Lower leg skin (tissue), 4 donors: Measurements from ENCODE around the gene UBAC2. TPM values are rescaled to one million over a fixed set of nuclear protein-coding genes. Genes with fewer than 3 reads are reported as not detected.
A peak's percentile ranks its signal among the peaks of the same experiment; 100 is the strongest.

Source experiments
- DNase-seq, 2 donors: peaks; one replicate each; pipeline ENCODE4 v3.0.0-alpha.2; 2019; ENCODE audit warnings: low spot score in 2 of 2
- H3K4me3 ChIP-seq: fragments of 200-600 bp; sonication (generic); 2 replicates; pipeline ENCODE4 v1.5.1; 2017; ENCODE audit warnings: mild to moderate bottlenecking, low read depth; ENCODE audit not compliant: poor library complexity, severe bottlenecking
- CTCF ChIP-seq, 3 donors: fragments of 450-650 bp; IDR thresholded peaks; one replicate each; pipeline ENCODE4 v1.5.1; 2016; ENCODE audit warnings: antibody characterized with exemption in 3 of 3, mild to moderate bottlenecking in 3 of 3, moderate library complexity in 2 of 3
- POLR2A ChIP-seq, 2 donors: fragments of 450-650 bp; IDR thresholded peaks; one replicate each; pipeline ENCODE4 v1.6.1; 2016 to 2017; ENCODE audit warnings: antibody characterized with exemption in 2 of 2, mild to moderate bottlenecking in 1 of 2, moderate library complexity in 1 of 2
- WGBS, 2 donors: methylation state at CpG; one replicate each; pipeline ENCODE4 v1.1.5; 2018; 5-methylcytosine and 5-hydroxymethylcytosine counted together
- intact Hi-C: fragments of 100-400 bp; cut with DNase I; formaldehyde crosslinking; loops from one replicate; pipeline ENCODE4 v1.15.0; 2023; ENCODE audit warnings: low total_unique reads
- total RNA-seq, 4 donors: library from RNA; depleted of rRNA; stranded (reverse); fragments of >200 nt; gene quantifications; one replicate each; pipeline ENCODE4 v1.1.0, GENCODE V29; 2016

UBAC2 gene
- total RNA-seq, 4 donors from 2014 or later: 94.8 to 125 (median 106) TPM

DNA sequence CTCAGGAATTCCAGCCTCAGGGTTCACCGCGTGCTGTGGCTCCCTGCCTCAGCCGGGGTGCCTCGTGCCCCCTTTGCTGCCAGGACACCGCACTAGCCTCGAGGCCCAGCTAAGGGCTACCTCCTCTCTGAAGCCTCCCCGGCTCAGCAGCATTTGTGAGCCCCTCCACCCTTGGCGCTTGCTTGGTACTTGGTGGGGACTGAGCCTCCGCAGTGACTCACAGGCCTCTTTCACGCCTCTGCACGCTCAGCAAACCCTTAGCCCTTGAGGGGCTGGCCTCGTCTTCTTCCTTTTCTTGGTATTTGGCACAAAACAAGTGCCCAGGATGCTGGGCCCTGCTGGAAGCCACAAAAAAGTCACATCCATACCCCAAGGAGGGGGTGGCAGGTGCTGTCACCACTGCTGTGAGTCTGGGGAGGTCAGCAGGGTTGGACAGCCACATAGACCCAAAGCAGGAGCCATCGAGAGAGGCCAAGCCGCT lies 215.2 kb downstream of the UBAC2 start:
- TF ChIP-seq POLR2A (IDR thresholded peaks at IDR 0.05): no peak
- no peak for TF ChIP-seq CTCF (IDR thresholded peaks at IDR 0.05)
- peak in 1 of 2 donors; percentile 84 for DNase-seq
- WGBS, 2 donors: 74 to 87% methylated on average over 14 of the region's 14 CpGs
- intact Hi-C loops: no loop called here
- no peak overlapping the region for H3K4me3 ChIP-seq

GRCh38 chr13:99416411-99417121 lies 215.9 kb downstream of the UBAC2 start:
- no peak overlapping the region for H3K4me3 ChIP-seq
- peak in 1 of 2 donors; percentile 59 for DNase-seq
- TF ChIP-seq CTCF (IDR thresholded peaks at IDR 0.05) (no peak), POLR2A (IDR thresholded peaks at IDR 0.05) (no peak)
- intact Hi-C loops: no loop called here
- 76 to 88% methylated on average over 22 to 24 of the region's 24 CpGs for WGBS, 2 donors

DNA sequence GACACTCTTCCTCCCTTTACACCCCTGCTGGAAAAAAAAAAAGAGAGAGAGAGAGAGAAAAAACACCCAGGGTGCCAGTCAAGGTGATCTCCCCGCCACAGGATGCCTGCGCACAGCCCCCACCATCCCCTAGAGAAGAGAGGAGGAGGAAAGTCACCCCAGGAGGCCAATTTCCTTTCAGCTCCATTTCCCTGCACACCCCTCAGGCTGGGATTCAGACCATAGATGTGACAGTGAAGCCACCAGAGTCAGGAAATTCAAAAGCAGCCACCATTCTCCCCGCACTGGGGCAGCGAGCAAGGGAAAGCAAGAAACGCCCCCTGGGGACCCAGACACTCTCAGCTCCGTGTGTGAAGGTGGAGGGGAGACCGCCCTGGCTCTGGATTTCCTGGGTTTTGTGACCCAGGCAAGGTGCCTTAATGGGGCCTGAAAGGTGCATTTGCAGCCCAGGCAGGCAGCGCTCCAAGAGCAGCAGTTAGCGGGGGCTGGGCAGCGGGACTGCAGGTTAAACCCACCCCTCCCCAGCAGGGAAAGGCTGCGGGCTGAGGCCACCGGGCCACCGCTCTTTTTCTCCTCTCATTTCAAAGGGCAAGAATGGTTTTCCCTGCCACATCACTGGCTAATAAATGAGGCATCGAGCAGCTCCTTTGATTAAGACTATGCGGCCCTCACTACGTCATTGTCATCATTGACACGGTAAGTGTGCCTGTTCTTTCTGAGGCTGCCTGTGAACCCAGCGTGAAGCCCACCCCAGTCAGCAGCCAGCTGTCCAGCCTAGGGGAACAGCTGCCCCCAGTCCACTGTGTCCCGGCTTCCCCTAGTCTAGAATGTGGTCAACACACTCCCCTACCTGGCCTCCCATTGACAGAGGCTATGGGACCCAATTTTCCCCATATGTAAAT lies 216.8 kb downstream of the UBAC2 start:
- DNase-seq: peak in 1 of 2 donors; percentile 68
- intact Hi-C loops: no loop called here
- no peak for TF ChIP-seq CTCF (IDR thresholded peaks at IDR 0.05)
- TF ChIP-seq POLR2A (IDR thresholded peaks at IDR 0.05): no peak
- WGBS, 2 donors: 77 to 81% methylated on average over 19 of the region's 19 CpGs
- no peak overlapping the region for H3K4me3 ChIP-seq

DNA sequence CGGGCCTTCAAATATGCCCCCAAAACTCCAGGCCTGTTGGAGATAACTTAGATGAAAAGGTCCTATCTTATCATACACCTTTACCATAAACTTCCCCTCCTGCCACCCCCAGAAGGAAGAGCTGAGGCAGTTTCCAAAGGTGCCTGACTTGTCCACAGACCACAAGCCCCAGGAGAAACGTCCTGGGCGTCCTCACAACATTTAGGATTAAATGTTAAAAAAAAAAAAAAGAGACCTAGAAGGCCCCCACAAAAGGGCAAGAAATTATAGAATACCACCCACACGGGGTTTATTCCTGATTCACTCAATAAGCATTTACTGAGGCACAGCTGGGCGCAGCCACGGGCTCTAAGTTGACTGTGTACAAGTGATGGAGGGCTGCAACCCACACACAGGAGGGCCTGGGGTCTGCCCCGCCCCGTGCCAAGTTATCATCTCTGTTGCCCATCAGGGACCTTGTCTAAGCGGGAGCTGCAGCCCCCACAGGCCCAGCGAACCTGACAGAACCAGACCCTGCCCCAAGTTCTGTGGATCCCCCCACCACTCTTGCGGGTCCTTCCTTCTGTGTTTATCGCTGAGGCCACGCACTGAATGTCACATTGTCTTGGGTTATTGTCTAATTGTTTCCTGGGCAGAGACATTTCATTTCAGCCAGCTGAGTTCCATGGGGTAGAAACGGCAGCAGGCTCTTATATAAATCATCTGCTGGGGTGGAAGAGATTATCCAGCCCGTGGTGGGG lies 217.6 kb downstream of the UBAC2 start:
- no peak overlapping the region for H3K4me3 ChIP-seq
- intact Hi-C loops: no loop called here
- peak in 1 of 2 donors; percentile 77 for DNase-seq
- 83 to 85% methylated on average over 15 of the region's 15 CpGs for WGBS, 2 donors
- TF ChIP-seq POLR2A (IDR thresholded peaks at IDR 0.05) (no peak), CTCF (IDR thresholded peaks at IDR 0.05) (no peak)

DNA sequence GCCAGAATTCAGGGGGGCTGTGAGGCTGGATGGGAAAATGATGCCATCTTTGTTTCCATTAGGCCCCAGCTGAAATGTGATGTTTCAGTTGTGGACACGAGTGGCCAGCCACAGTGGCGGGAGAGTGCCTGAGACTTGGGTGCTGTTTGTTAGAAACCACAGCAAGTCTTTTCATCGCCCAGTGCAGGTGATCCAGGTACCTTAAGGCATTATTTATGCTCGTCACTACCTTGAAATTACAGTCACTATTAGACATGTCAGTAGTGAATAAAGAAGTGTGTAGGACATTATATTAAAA lies 218.1 kb downstream of the UBAC2 start:
- DNase-seq: peak in 1 of 2 donors; percentile 29
- H3K4me3 ChIP-seq: no peak overlapping the region
- intact Hi-C loops: no loop called here
- WGBS, 2 donors: 82 to 89% methylated on average over 4 of the region's 4 CpGs
- TF ChIP-seq POLR2A (IDR thresholded peaks at IDR 0.05) (no peak), CTCF (IDR thresholded peaks at IDR 0.05) (no peak)
